Fibroblast of lung (primary cell): Measurements from ENCODE around the gene SEMA5B.

Experiments used
- EZH2 ChIP-seq: IDR thresholded peaks from 2 replicates; pipeline ENCODE4 v1.5.1; 2012; ENCODE audit warnings: low read length, control low read depth, mild to moderate bottlenecking; ENCODE audit errors: missing control alignments
- TF ChIP-seq, protein P1 (sequence below), 2 donors: IDR thresholded peaks in 1 of 2; conservative IDR thresholded peaks in 1 of 2; 1 replicate in 1 of 2; 2 replicates in 1 of 2; pipeline ENCODE4 v1.5.1; 2011 to 2012; ENCODE audit warnings: low read length in 2 of 2, control low read depth in 1 of 2, inconsistent platforms in 1 of 2, low read depth in 1 of 2, mild to moderate bottlenecking in 1 of 2

- TF ChIP-seq, protein P1, sequence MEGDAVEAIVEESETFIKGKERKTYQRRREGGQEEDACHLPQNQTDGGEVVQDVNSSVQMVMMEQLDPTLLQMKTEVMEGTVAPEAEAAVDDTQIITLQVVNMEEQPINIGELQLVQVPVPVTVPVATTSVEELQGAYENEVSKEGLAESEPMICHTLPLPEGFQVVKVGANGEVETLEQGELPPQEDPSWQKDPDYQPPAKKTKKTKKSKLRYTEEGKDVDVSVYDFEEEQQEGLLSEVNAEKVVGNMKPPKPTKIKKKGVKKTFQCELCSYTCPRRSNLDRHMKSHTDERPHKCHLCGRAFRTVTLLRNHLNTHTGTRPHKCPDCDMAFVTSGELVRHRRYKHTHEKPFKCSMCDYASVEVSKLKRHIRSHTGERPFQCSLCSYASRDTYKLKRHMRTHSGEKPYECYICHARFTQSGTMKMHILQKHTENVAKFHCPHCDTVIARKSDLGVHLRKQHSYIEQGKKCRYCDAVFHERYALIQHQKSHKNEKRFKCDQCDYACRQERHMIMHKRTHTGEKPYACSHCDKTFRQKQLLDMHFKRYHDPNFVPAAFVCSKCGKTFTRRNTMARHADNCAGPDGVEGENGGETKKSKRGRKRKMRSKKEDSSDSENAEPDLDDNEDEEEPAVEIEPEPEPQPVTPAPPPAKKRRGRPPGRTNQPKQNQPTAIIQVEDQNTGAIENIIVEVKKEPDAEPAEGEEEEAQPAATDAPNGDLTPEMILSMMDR (conservative IDR thresholded peaks at IDR 0.05 in 1 of 2, IDR thresholded peaks at IDR 0.05 in 1 of 2; ENCODE audit: low read depth in 1 of 2, low read length in 2 of 2), result no peak
- TF ChIP-seq EZH2, result no peak
Observed at GRCh38 chr3:122890720-122891220, 136.8 kb downstream of the SEMA5B start.
